DOHH2 (cell line): Measurements from ENCODE around the gene C21orf58.

ENCODE experiments used
- H3F3A ChIP-seq: fragments of 200-600 bp; sonication (generic), shearing (Covaris generic); 2 replicates; pipeline ENCODE4 v1.6.0; 2016; ENCODE audit warnings: antibody characterized with exemption, mild to moderate bottlenecking; ENCODE audit not compliant: control insufficient read depth, insufficient read depth
- H3K27ac ChIP-seq: fragments of 200-600 bp; sonication (generic); 2 replicates; pipeline ENCODE4 v1.5.1; 2014; ENCODE audit warnings: low read depth, mild to moderate bottlenecking, low read length, moderate library complexity
- H3K27me3 ChIP-seq: fragments of 200-600 bp; sonication (generic); 2 replicates; pipeline ENCODE4 v1.6.1; 2014; ENCODE audit warnings: mild to moderate bottlenecking, low read length, mixed read lengths; ENCODE audit not compliant: control insufficient read depth
- H3K36me3 ChIP-seq: fragments of 200-600 bp; sonication (generic); 2 replicates; pipeline ENCODE4 v1.6.1; 2014; ENCODE audit warnings: mild to moderate bottlenecking, low read length, moderate library complexity, mixed read lengths; ENCODE audit not compliant: control insufficient read depth
- H3K4me1 ChIP-seq: fragments of 200-600 bp; sonication (generic); 2 replicates; pipeline ENCODE4 v1.6.1; 2014; ENCODE audit warnings: mild to moderate bottlenecking, low read length, mixed read lengths; ENCODE audit not compliant: control insufficient read depth
- H3K4me2 ChIP-seq: fragments of 200-600 bp; sonication (generic); 2 replicates; pipeline ENCODE4 v1.6.0; 2014; ENCODE audit warnings: mild to moderate bottlenecking, low read length, moderate library complexity
- H3K4me3 ChIP-seq: fragments of 200-600 bp; sonication (generic); 2 replicates; pipeline ENCODE4 v1.5.1; 2014; ENCODE audit warnings: mild to moderate bottlenecking, low read length, mixed read lengths
- H3K79me2 ChIP-seq: fragments of 200-600 bp; sonication (generic); 2 replicates; pipeline ENCODE4 v1.6.1; 2014; ENCODE audit warnings: mild to moderate bottlenecking, low read length, mixed read lengths; ENCODE audit not compliant: control insufficient read depth
- H3K9me2 ChIP-seq: fragments of 200-600 bp; sonication (generic); replicated peaks from 2 replicates; pipeline ENCODE4 v1.6.1; 2014; ENCODE audit warnings: mild to moderate bottlenecking, low read length, mixed read lengths; ENCODE audit not compliant: control insufficient read depth
- H3K9me3 ChIP-seq: fragments of 200-600 bp; sonication (generic); 2 replicates; pipeline ENCODE4 v1.6.1; 2014; ENCODE audit warnings: antibody characterized with exemption, low read length, mixed read lengths; ENCODE audit not compliant: control insufficient read depth, insufficient read depth
- H4K20me1 ChIP-seq: fragments of 200-600 bp; sonication (generic); 2 replicates; pipeline ENCODE4 v1.6.0; 2014; ENCODE audit warnings: low read depth, mild to moderate bottlenecking, antibody characterized with exemption, low read length, moderate library complexity; ENCODE audit not compliant: control insufficient read depth, insufficient read depth
- CTCF ChIP-seq: fragments of 200-600 bp; sonication (generic); IDR thresholded peaks from one replicate; pipeline ENCODE4 v1.5.1; 2014; ENCODE audit warnings: antibody characterized with exemption, mild to moderate bottlenecking, low read depth, low read length; ENCODE audit not compliant: poor library complexity, severe bottlenecking
- EZH2phosphoT487 ChIP-seq: fragments of 200-600 bp; sonication (generic); IDR thresholded peaks from 2 replicates; pipeline ENCODE4 v1.6.1; 2017; ENCODE audit warnings: borderline replicate concordance, mild to moderate bottlenecking, antibody characterized with exemption, low read length, moderate library complexity, mixed read lengths

The C21orf58 gene

GRCh38 chr21:46327711-46328110, 4.0 kb upstream of the C21orf58 start:
- Histone ChIP-seq H3K27me3 (no peaks in the 10 kb centered on the region), H3K4me1 (peaks cover 12% of the 10 kb centered on the region), H3K4me2 (no peak overlapping the region), H3K9me2 (no peaks in the 10 kb centered on the region), H3K79me2 (peaks cover 90% of the 10 kb centered on the region), H4K20me1 (peaks cover 3% of the 10 kb centered on the region), H3K4me3 (no peak overlapping the region), H3F3A (no peaks in the 10 kb centered on the region), H3K27ac (no peak overlapping the region), H3K9me3 (no peaks in the 10 kb centered on the region), H3K36me3 (peaks cover 73% of the 10 kb centered on the region)
- TF ChIP-seq EZH2phosphoT487 (no peak), CTCF (no peak)

- H3K4me3 ChIP-seq = peak overlapping the region; percentile 88
- peaks cover 90% of the 10 kb centered on the region for H3K79me2 ChIP-seq
- H4K20me1 ChIP-seq = peaks cover 11% of the 10 kb centered on the region
- H3K4me2 ChIP-seq = peak overlapping the region; percentile 79
- no peaks in the 10 kb centered on the region for H3K9me3 ChIP-seq
- no peaks in the 10 kb centered on the region for H3F3A ChIP-seq
- no peaks in the 10 kb centered on the region for H3K9me2 ChIP-seq
- TF ChIP-seq EZH2phosphoT487 (no peak), CTCF (no peak)
- H3K4me1 ChIP-seq = peaks cover 25% of the 10 kb centered on the region
- H3K36me3 ChIP-seq = peaks cover 73% of the 10 kb centered on the region
- no peak overlapping the region for H3K27ac ChIP-seq
- no peaks in the 10 kb centered on the region for H3K27me3 ChIP-seq
Measured at GRCh38 chr21:46326110-46326703, 2.5 kb upstream of the C21orf58 start.

GRCh38 chr21:46325073-46325912, 1.6 kb upstream of the C21orf58 start:
- Histone ChIP-seq H3K79me2 (peaks cover 90% of the 10 kb centered on the region), H3K4me1 (peaks cover 32% of the 10 kb centered on the region), H3K27ac (peak overlapping the region; percentile 80), H3K36me3 (peaks cover 72% of the 10 kb centered on the region), H3K4me3 (peak overlapping the region; percentile 88), H4K20me1 (peaks cover 14% of the 10 kb centered on the region), H3K9me3 (no peaks in the 10 kb centered on the region), H3K9me2 (no peaks in the 10 kb centered on the region), H3K27me3 (no peaks in the 10 kb centered on the region), H3F3A (peaks cover 4% of the 10 kb centered on the region; the same call in 1 of the 2 replicates), H3K4me2 (peak overlapping the region; percentile 79)
- no peak for TF ChIP-seq EZH2phosphoT487
- TF ChIP-seq CTCF = peak; percentile 41
